WTC11 (cell line): ENCODE results near the gene ADCK2. TPM values are rescaled to one million over a fixed set of nuclear protein-coding genes. Genes with fewer than 3 reads are reported as not detected.
"Not testable (repeated sequence)": the region's sequence is repeated elsewhere in the genome, so short reads cannot be mapped to it uniquely, and the experiment has no call there.

ENCODE experiments used
- ATAC-seq: fragments of 200-7000 bp; cut with Tn5 transposase; 2 replicates; pipeline ENCODE4 v1.10.0; 2021; ENCODE audit warnings: mild to moderate bottlenecking, moderate library complexity
- CTCF ChIA-PET: fragments of 300-600 bp; sonication (Branson Sonifier 250); formaldehyde crosslinking; loops from one replicate; lab custom pipeline; 2021; ENCODE audit warnings: antibody characterized with exemption; lab: Charles Lee
- POLR2A ChIA-PET: fragments of 350-600 bp; sonication (Branson Sonifier 250); formaldehyde crosslinking; loops from one replicate; lab custom pipeline; 2021; ENCODE audit warnings: antibody characterized with exemption; lab: Charles Lee
- DNase-seq: peaks from one replicate; pipeline ENCODE4 v3.0.0; 2021; ENCODE audit warnings: low spot score
- H3K27ac Mint-ChIP-seq: 2 replicates; pipeline ENCODE4 v1.8.0; 2021; ENCODE audit warnings: mixed read lengths
- H3K27me3 Mint-ChIP-seq: 2 replicates; pipeline ENCODE4 v1.8.0; 2021; ENCODE audit warnings: low read depth, mild to moderate bottlenecking, moderate library complexity, mixed read lengths
- H3K36me3 Mint-ChIP-seq: 2 replicates; pipeline ENCODE4 v1.8.0; 2021; ENCODE audit warnings: mixed read lengths
- H3K4me1 Mint-ChIP-seq: 2 replicates; pipeline ENCODE4 v1.8.0; 2022; ENCODE audit warnings: mixed read lengths
- H3K4me3 Mint-ChIP-seq: 2 replicates; pipeline ENCODE4 v1.8.0; 2021; ENCODE audit warnings: mild to moderate bottlenecking, moderate library complexity, mixed read lengths
- H3K9me3 Mint-ChIP-seq: 2 replicates; pipeline ENCODE4 v1.8.0; 2021; ENCODE audit warnings: mixed read lengths
- ATF1 ChIP-seq: sonication (generic); formaldehyde crosslinking; IDR thresholded peaks from 2 replicates; pipeline ENCODE4 v1.8.1; 2023; ENCODE audit warnings: mild to moderate bottlenecking, moderate library complexity, missing genetic modification reagents
- ATF2 ChIP-seq: sonication (generic); formaldehyde crosslinking; IDR thresholded peaks from 2 replicates; pipeline ENCODE4 v1.8.1; 2022; ENCODE audit warnings: low read depth, missing genetic modification reagents, borderline replicate concordance
- CREB1 ChIP-seq: sonication (generic); formaldehyde crosslinking; IDR thresholded peaks from 2 replicates; pipeline ENCODE4 v1.8.0; 2023; ENCODE audit warnings: mild to moderate bottlenecking, missing genetic modification reagents
- ETV6 ChIP-seq: sonication (generic); formaldehyde crosslinking; IDR thresholded peaks from 2 replicates; pipeline ENCODE4 v1.8.1; 2022; ENCODE audit warnings: mild to moderate bottlenecking, missing genetic modification reagents
- FOXK1 ChIP-seq: sonication (generic); formaldehyde crosslinking; IDR thresholded peaks from 2 replicates; pipeline ENCODE4 v1.8.0; 2022; ENCODE audit warnings: mild to moderate bottlenecking, moderate library complexity, missing genetic modification reagents
- IRF1 ChIP-seq: sonication (generic); formaldehyde crosslinking; IDR thresholded peaks from 2 replicates; pipeline ENCODE4 v1.8.0; 2023; ENCODE audit warnings: missing genetic modification reagents
- IRF2 ChIP-seq: sonication (generic); formaldehyde crosslinking; IDR thresholded peaks from 2 replicates; pipeline ENCODE4 v1.8.0; 2022; ENCODE audit warnings: low read depth, missing genetic modification reagents, borderline replicate concordance
- NFATC4 ChIP-seq: fragments of 250-450 bp; sonication (Bioruptor Pico); IDR thresholded peaks from 2 replicates; pipeline ENCODE4 v1.9.0; 2021; ENCODE audit warnings: mild to moderate bottlenecking
- NR3C1 ChIP-seq: sonication (generic); formaldehyde crosslinking; conservative IDR thresholded peaks from 2 replicates; pipeline ENCODE4 v1.8.1; 2023; ENCODE audit warnings: low read depth, mild to moderate bottlenecking, missing genetic modification reagents
- SMAD3 ChIP-seq: sonication (generic); formaldehyde crosslinking; IDR thresholded peaks from 2 replicates; pipeline ENCODE4 v1.8.0; 2022; ENCODE audit warnings: missing genetic modification reagents, mild to moderate bottlenecking, borderline replicate concordance
- SMAD4 ChIP-seq: sonication (generic); formaldehyde crosslinking; IDR thresholded peaks from 2 replicates; pipeline ENCODE4 v1.8.0; 2022; ENCODE audit warnings: mild to moderate bottlenecking, missing genetic modification reagents
- ZNF121 ChIP-seq: sonication (generic); formaldehyde crosslinking; IDR thresholded peaks from 2 replicates; pipeline ENCODE4 v1.8.0; 2023; ENCODE audit warnings: missing genetic modification reagents
- ZNF232 ChIP-seq: sonication (generic); formaldehyde crosslinking; IDR thresholded peaks from 2 replicates; pipeline ENCODE4 v1.8.0; 2022; ENCODE audit warnings: mild to moderate bottlenecking, missing genetic modification reagents
- ZNF317 ChIP-seq: sonication (generic); formaldehyde crosslinking; IDR thresholded peaks from 2 replicates; pipeline ENCODE4 v1.8.1; 2023; ENCODE audit warnings: low read depth, mild to moderate bottlenecking, moderate library complexity, missing genetic modification reagents, borderline replicate concordance
- ZNF671 ChIP-seq: fragments of 250-450 bp; sonication (Bioruptor Pico); IDR thresholded peaks from 2 replicates; pipeline ENCODE4 v1.8.0; 2021; ENCODE audit warnings: mild to moderate bottlenecking
- total RNA-seq: library from RNA; stranded (reverse); gene quantifications from 3 replicates; pipeline ENCODE4 v1.2.3, GENCODE V29; 2021
- TF ChIP-seq, protein P1 (sequence below): sonication (generic); formaldehyde crosslinking; IDR thresholded peaks from 2 replicates; pipeline ENCODE4 v1.8.1; 2023; ENCODE audit warnings: mild to moderate bottlenecking, missing genetic modification reagents, moderate library complexity
- TF ChIP-seq, protein P2 (sequence below): sonication (generic); formaldehyde crosslinking; conservative IDR thresholded peaks from 2 replicates; pipeline ENCODE4 v1.8.1; 2023; ENCODE audit warnings: mild to moderate bottlenecking, low read depth, missing genetic modification reagents, moderate library complexity
- TF ChIP-seq, protein P3 (sequence below): sonication (generic); formaldehyde crosslinking; conservative IDR thresholded peaks from 2 replicates; pipeline ENCODE4 v1.8.1; 2022; ENCODE audit warnings: mild to moderate bottlenecking, missing genetic modification reagents
- TF ChIP-seq, protein P4 (sequence below): sonication (generic); formaldehyde crosslinking; IDR thresholded peaks from 2 replicates; pipeline ENCODE4 v1.8.0; 2023; ENCODE audit warnings: missing genetic modification reagents, mild to moderate bottlenecking, borderline replicate concordance

ADCK2 gene
- total RNA-seq, 1 experiment from 2014 or later = 12.7 TPM

DNA sequence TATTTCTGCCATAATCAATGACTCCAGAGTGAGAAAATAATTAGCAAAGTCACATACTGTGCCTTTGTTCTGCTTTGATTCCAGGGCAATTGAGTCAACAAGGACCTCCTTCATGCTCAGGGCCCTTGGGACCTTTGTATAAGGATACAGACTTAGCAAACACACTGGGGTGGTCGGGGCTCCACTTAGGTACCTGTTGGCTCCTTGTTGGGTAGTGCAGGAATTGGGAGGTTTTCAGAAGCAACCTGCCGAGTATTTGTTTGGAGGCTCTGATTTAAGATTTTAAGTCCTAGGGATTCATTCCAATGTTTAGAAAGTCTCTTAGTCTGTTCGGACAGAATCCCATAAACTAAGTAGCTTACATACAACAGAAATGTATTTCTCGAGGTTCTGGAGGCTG is 3.0 kb downstream of the ADCK2 start:
- no peak for ATAC-seq
- no peak for DNase-seq
- H3K4me3 Mint-ChIP-seq = no peak overlapping the region
- peaks cover 9% of the 10 kb centered on the region for H3K4me1 Mint-ChIP-seq
- H3K27me3 Mint-ChIP-seq = 0 out of 2 replicates have a peak, but pooled peaks cover 2% of the 10 kb centered on the region
- peaks cover 9% of the 10 kb centered on the region for H3K36me3 Mint-ChIP-seq
- H3K27ac Mint-ChIP-seq = no peak overlapping the region
- ChIA-PET POLR2A (no interaction called here), CTCF (interaction anchor here (0.6 to 3.4 kb wide), 13 partner anchors 11 to 335 kb away, joined by 3 to 21 read pairs (median 4); partner anchors contain the start of gene DENND2A)
- no peaks in the 10 kb centered on the region for H3K9me3 Mint-ChIP-seq
- TF ChIP-seq ZNF121 (no peak), IRF2 (CRISPR knock-in tag) (no peak), ATF1 (CRISPR knock-in tag) (no peak), CREB1 (CRISPR knock-in tag) (no peak), ZNF232 (CRISPR knock-in tag) (no peak), NFATC4 (CRISPR knock-in tag) (no peak), ZNF317 (no peak), IRF1 (no peak), FOXK1 (CRISPR knock-in tag) (no peak), ETV6 (CRISPR knock-in tag) (no peak)
- TF ChIP-seq, protein P1, sequence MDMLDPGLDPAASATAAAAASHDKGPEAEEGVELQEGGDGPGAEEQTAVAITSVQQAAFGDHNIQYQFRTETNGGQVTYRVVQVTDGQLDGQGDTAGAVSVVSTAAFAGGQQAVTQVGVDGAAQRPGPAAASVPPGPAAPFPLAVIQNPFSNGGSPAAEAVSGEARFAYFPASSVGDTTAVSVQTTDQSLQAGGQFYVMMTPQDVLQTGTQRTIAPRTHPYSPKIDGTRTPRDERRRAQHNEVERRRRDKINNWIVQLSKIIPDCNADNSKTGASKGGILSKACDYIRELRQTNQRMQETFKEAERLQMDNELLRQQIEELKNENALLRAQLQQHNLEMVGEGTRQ = no peak
- TF ChIP-seq, protein P2, sequence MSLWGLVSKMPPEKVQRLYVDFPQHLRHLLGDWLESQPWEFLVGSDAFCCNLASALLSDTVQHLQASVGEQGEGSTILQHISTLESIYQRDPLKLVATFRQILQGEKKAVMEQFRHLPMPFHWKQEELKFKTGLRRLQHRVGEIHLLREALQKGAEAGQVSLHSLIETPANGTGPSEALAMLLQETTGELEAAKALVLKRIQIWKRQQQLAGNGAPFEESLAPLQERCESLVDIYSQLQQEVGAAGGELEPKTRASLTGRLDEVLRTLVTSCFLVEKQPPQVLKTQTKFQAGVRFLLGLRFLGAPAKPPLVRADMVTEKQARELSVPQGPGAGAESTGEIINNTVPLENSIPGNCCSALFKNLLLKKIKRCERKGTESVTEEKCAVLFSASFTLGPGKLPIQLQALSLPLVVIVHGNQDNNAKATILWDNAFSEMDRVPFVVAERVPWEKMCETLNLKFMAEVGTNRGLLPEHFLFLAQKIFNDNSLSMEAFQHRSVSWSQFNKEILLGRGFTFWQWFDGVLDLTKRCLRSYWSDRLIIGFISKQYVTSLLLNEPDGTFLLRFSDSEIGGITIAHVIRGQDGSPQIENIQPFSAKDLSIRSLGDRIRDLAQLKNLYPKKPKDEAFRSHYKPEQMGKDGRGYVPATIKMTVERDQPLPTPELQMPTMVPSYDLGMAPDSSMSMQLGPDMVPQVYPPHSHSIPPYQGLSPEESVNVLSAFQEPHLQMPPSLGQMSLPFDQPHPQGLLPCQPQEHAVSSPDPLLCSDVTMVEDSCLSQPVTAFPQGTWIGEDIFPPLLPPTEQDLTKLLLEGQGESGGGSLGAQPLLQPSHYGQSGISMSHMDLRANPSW (CRISPR knock-in tag) = no peak
- TF ChIP-seq, protein P3, sequence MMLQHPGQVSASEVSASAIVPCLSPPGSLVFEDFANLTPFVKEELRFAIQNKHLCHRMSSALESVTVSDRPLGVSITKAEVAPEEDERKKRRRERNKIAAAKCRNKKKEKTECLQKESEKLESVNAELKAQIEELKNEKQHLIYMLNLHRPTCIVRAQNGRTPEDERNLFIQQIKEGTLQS (CRISPR knock-in tag) = no peak
- TF ChIP-seq, protein P4, sequence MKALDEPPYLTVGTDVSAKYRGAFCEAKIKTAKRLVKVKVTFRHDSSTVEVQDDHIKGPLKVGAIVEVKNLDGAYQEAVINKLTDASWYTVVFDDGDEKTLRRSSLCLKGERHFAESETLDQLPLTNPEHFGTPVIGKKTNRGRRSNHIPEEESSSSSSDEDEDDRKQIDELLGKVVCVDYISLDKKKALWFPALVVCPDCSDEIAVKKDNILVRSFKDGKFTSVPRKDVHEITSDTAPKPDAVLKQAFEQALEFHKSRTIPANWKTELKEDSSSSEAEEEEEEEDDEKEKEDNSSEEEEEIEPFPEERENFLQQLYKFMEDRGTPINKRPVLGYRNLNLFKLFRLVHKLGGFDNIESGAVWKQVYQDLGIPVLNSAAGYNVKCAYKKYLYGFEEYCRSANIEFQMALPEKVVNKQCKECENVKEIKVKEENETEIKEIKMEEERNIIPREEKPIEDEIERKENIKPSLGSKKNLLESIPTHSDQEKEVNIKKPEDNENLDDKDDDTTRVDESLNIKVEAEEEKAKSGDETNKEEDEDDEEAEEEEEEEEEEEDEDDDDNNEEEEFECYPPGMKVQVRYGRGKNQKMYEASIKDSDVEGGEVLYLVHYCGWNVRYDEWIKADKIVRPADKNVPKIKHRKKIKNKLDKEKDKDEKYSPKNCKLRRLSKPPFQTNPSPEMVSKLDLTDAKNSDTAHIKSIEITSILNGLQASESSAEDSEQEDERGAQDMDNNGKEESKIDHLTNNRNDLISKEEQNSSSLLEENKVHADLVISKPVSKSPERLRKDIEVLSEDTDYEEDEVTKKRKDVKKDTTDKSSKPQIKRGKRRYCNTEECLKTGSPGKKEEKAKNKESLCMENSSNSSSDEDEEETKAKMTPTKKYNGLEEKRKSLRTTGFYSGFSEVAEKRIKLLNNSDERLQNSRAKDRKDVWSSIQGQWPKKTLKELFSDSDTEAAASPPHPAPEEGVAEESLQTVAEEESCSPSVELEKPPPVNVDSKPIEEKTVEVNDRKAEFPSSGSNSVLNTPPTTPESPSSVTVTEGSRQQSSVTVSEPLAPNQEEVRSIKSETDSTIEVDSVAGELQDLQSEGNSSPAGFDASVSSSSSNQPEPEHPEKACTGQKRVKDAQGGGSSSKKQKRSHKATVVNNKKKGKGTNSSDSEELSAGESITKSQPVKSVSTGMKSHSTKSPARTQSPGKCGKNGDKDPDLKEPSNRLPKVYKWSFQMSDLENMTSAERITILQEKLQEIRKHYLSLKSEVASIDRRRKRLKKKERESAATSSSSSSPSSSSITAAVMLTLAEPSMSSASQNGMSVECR (CRISPR knock-in tag) = no peak

DNA sequence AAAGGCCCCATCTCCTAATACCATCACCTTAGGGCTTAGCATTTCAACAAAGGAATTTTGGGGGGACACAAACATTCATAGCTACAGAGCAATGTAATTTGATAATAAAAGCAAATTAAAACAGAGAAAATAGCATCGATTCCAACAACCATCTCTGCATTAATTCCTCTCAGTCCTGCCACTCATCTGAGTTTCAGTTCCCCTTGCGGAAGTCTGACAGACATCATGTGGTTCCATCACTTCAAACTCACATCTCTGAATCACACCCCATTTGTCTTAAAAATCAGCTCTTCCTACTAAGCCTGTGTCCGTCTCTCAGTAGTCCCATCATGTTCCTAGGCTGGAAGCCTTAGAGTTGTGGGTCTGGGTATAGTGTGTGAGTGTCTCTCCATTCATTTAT is 3.6 kb downstream of the ADCK2 start:
- Mint-ChIP-seq H3K4me3 (no peak overlapping the region), H3K36me3 (peaks cover 12% of the 10 kb centered on the region), H3K27me3 (0 out of 2 replicates have a peak, but pooled peaks cover 2% of the 10 kb centered on the region), H3K9me3 (no peaks in the 10 kb centered on the region), H3K27ac (no peak overlapping the region; the same call in 1 of the 2 replicates), H3K4me1 (peaks cover 7% of the 10 kb centered on the region)
- CTCF ChIA-PET = interaction anchor here (0.8 to 3.4 kb wide), 3 partner anchors 13 to 335 kb away, joined by 4 to 21 read pairs (median 4); no protein-coding TSS in a partner anchor
- POLR2A ChIA-PET = no interaction called here
- DNase-seq (no peak), ATAC-seq (no peak)
- TF ChIP-seq NFATC4 (CRISPR knock-in tag) = no peak
- no peak for TF ChIP-seq ATF2
- no peak for TF ChIP-seq SMAD4 (CRISPR knock-in tag)
- no peak for TF ChIP-seq NR3C1 (CRISPR knock-in tag)
- TF ChIP-seq ZNF671 (CRISPR knock-in tag) = no peak
- no peak for TF ChIP-seq SMAD3 (CRISPR knock-in tag)

GRCh38 chr7:140676956-140677355 is 4.2 kb downstream of the ADCK2 start:
- CTCF ChIA-PET = interaction anchor here (0.8 to 3.4 kb wide), 2 partner anchors 12 to 233 kb away, joined by 4 to 21 read pairs; no protein-coding TSS in a partner anchor
- H3K4me1 Mint-ChIP-seq, ATAC-seq, DNase-seq, H3K9me3 Mint-ChIP-seq, POLR2A ChIA-PET, H3K27ac Mint-ChIP-seq, H3K27me3 Mint-ChIP-seq, H3K4me3 Mint-ChIP-seq: not testable (repeated sequence)
- peaks cover 12% of the 10 kb centered on the region for H3K36me3 Mint-ChIP-seq
